Forelimb muscle (tissue), 1 donor: Measurements from ENCODE around the gene DHFR. TPM values are rescaled to one million over a fixed set of nuclear protein-coding genes. Genes with fewer than 3 reads are reported as not detected.
"Not testable (repeated sequence)": the region's sequence is repeated elsewhere in the genome, so short reads cannot be mapped to it uniquely, and the experiment has no call there.

Source experiments
- DNase-seq: peaks from one replicate; pipeline ENCODE4 v3.0.0-alpha.2; 2013; ENCODE audit warnings: low read depth
- polyA plus RNA-seq: library from polyadenylated mRNA; unstranded; fragments of 120-200 nt; gene quantifications from one replicate; pipeline ENCODE4 v1.2.1, GENCODE V29; 2013; ENCODE audit not compliant: insufficient read length

The DHFR gene
- polyA plus RNA-seq, 1 donor, result 26.7 TPM

- DNase-seq, result no peak
These were observed 57.3 kb downstream of the DHFR start for GRCh38 chr5:80597500-80597899.

GRCh38 chr5:80594810-80595209 lies 60.0 kb downstream of the DHFR start:
- no peak for DNase-seq

DNA sequence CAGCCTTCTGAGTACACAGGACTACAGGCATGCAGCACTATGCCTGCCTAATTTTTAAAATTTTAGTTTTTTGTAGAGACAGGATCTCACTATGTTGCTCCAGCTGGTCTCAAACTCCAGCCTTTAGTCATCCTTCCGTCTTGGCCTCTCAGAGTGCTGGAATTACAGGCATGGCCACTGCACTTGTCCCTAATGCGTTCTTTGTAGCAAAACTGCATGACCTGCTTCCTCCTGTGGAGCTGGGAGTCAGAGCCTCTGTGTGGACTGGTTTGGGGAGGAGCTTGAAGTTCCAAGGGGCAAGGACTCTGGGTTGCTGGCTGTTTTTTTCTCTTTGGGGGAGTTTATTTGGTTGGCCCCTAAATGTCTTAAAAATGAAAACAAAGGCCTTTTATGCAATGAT lies 62.0 kb downstream of the DHFR start:
- no peak for DNase-seq

DNA sequence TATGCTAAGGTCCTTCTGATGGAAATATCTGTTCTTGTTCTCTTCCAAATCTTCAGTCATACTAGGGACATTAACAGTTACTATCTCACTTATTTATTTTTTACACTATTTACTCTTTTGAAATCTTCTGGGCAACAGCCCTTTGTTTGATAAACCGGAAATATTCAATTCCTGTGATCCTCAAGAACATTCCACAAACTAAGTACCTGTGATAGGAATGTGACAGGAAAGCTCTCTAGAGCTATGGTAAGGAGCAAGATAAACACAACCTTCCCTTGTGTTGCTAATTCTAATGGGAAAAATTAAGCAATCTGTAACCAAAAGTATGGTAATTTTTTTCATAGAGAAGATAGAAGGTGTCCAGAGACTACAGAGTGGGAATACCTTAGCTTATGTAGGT lies 62.7 kb downstream of the DHFR start:
- no peak for DNase-seq

DNA sequence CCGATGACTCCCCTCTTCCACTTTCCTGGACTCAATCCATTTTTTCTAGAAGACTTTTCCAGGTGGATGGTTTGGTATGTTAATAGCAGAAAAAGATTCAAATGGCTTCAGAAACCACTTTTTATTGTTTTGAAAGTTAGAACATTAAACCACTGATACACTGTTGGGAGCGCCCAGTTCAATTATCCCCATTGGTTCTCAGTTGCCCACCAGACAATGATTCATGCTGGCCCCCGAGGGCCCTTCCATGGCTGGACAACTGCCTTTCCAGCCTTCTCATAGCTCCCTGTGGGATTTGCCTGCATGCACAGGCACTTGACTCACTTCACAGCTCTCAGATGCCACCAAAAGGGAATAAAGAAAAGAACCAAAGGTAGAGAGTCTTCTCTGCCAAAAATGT lies 63.4 kb downstream of the DHFR start:
- DNase-seq, result no peak

- no peak for DNase-seq
These were observed 64.0 kb downstream of the DHFR start for GRCh38 chr5:80590766-80591165.

DNA sequence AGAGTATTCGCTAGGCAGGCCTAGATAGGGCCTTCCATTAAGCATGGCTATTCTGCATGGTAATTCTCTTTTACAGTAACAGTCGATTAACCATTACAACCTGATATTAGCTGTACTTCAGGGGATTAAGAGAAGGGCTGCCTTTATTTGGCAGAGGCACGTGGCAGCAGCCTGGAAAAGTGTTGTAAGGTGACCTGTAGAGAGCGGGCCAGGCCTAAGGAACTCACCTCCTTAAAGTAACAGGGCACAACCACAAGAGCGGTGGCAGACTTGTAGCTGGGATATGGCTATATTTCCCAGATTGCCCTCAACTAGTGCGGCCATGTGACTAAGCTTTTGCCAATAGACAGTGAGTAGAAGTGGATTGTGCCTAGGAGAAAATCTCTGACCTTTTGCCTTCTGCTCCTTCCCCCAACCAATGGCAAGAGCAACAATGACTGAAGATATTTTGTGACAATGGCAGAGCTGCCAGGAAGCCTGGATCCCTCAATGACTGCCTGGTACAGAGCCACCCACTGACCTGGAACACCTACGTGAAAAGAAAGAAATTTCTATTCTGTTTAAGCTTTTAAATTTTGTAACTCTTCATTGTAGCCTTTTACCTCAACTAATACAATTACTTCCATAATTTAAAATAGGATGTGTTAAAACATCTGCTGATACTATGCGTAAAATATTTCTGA lies 65.8 kb downstream of the DHFR start:
- no peak for DNase-seq

DNA sequence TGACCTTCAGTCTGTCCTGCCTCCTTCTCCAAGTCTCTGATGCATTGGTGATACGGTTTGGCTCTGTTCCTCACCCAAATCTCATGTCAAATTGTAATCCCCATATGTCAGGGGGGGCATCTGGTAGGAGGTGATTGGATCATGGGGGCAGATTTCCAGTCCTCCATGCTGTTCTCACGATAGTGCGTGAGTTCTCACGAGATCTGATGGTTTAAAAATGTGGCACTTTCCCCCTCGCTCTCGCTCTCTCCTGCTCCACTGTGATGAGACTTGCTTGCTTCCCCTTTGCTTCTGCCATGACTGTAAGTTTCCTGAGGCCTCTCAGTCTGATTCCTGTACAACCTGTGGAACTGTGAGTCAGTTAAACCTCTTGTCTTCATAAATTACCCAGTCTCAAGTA lies 70.0 kb downstream of the DHFR start:
- DNase-seq, result no peak

DNA sequence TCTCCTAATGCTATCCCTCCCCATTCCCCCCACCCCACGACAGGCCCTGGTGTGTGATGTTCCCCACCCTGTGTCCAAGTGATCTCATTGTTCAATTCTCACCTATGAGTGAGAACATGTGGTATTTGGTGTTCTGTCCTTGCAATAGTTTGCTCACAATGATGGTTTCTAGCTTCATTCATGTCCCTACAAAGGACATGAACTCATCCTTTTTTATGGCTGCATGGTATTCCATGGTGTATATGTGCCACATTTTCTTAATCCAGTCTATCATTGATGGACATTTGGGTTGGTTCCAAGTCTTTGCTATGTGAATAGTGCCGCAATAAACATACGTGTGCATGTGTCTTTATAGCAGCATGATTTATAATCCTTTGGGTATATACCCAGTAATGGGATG lies 74.5 kb downstream of the DHFR start:
- DNase-seq, result not testable (repeated sequence)

DNA sequence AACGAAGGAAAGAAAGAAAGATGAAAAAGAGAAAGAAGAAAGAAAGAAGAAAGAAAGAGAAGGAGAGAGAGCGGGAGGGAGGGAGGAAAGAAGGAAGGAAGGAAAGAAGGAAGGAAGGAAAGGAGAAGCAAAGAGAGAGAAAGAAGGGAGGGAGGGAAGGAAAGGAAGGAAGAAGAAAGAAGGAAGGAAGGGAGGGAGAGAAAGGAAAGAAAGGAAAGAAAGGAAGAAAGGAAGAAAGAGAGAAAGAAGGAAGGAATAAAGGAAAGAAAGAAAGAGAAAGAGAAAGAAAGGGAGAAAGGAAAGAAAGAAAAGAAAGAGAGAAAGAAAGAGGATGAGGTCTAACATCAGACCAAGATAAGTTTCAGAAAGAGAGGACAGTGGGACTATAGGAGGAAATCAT lies 75.7 kb downstream of the DHFR start:
- no peak for DNase-seq

- no peak for DNase-seq
These were observed 77.1 kb downstream of the DHFR start for GRCh38 chr5:80577707-80578106.

GRCh38 chr5:80576383-80576782 lies 78.4 kb downstream of the DHFR start:
- DNase-seq, result no peak

Other genes starting within 250 kb of the DHFR start
- 75.3 TPM for gene ZFYVE16, start 246.9 kb downstream of the DHFR start, polyA plus RNA-seq
- gene FAM151B, start 166.9 kb downstream of the DHFR start, polyA plus RNA-seq, result 3.8 TPM
- gene ANKRD34B, start 84.7 kb downstream of the DHFR start, polyA plus RNA-seq, result 0.16 TPM
- gene MSH3, start 331 bp downstream of the DHFR start, polyA plus RNA-seq, result 12.6 TPM